ENCODE data around the gene TUFT1. TPM values are rescaled to one million over a fixed set of nuclear protein-coding genes. Genes with fewer than 3 reads are reported as not detected.

TUFT1 gene
- total RNA-seq, 4 donors from 2014 or later, result 83.4 to 121 (median 91.5) TPM

DNA sequence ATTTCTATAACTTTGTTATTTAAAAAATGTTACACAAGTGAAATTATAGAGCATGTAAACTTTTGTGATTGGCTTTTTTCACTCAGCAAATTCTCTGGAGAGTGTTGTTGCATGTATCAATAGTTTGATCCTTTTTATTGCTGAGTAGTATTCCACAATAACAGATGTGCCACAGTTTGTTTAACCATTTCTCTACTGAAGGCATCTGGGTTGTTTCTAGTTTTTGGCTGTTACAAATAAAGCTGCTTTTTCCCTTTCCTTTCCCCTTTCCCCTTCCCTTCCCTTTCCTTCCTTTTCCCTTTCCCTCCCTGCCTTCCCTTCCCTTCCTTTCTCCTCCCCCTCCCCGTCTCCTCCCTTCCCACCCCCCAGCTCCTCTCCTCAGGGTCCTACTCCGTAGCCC lies 15.9 kb downstream of the TUFT1 start:
- 92% methylated on average over 2 of the region's 2 CpGs for WGBS
- TF ChIP-seq POLR2A (IDR thresholded peaks at IDR 0.05) (no peak), EP300 (IDR thresholded peaks at IDR 0.05) (no peak), POLR2AphosphoS5 (IDR thresholded peaks at IDR 0.05) (no peak)
- Histone ChIP-seq H3K4me1 (peaks cover 3% of the 10 kb centered on the region), H3K27me3 (no peaks in the 10 kb centered on the region), H3K27ac (no peak overlapping the region), H3K4me3 (no peak overlapping the region), H3K36me3 (no peaks in the 10 kb centered on the region), H3K9me3 (no peaks in the 10 kb centered on the region)
- no peak for DNase-seq (ENCODE audit: low spot score in 2 of 2)

DNA sequence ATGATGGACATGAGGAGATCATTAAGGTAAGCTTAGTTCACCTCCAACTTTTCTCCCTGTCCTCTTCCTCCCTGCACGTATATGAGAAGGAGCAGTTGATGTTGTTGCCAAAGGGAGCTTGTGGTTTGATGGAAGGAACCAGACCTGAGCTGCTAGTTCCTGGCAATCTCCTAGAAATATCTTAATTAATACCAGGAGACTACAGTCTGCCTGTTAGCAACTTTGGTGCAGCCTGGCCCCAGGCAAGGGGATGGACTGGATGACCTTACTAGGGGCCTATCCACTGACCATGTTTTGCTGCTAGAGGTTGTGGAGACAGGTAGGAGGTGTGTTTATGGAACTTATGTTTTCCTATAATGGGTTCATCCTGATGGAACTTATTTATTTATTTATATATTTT lies 22.6 kb downstream of the TUFT1 start:
- no peaks in the 10 kb centered on the region for H3K36me3 ChIP-seq
- 46% methylated on average over 1 of the region's 1 CpG for WGBS
- H3K27me3 ChIP-seq, result no peaks in the 10 kb centered on the region
- no peak for TF ChIP-seq EP300 (IDR thresholded peaks at IDR 0.05)
- TF ChIP-seq POLR2AphosphoS5 (IDR thresholded peaks at IDR 0.05), result no peak
- no peak for TF ChIP-seq POLR2A (IDR thresholded peaks at IDR 0.05)
- TF ChIP-seq, protein P1, sequence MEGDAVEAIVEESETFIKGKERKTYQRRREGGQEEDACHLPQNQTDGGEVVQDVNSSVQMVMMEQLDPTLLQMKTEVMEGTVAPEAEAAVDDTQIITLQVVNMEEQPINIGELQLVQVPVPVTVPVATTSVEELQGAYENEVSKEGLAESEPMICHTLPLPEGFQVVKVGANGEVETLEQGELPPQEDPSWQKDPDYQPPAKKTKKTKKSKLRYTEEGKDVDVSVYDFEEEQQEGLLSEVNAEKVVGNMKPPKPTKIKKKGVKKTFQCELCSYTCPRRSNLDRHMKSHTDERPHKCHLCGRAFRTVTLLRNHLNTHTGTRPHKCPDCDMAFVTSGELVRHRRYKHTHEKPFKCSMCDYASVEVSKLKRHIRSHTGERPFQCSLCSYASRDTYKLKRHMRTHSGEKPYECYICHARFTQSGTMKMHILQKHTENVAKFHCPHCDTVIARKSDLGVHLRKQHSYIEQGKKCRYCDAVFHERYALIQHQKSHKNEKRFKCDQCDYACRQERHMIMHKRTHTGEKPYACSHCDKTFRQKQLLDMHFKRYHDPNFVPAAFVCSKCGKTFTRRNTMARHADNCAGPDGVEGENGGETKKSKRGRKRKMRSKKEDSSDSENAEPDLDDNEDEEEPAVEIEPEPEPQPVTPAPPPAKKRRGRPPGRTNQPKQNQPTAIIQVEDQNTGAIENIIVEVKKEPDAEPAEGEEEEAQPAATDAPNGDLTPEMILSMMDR (IDR thresholded peaks at IDR 0.05), result no peak
- no peak overlapping the region for H3K4me3 ChIP-seq
- H3K4me1 ChIP-seq, result peaks cover 10% of the 10 kb centered on the region
- no peak for DNase-seq (ENCODE audit: low spot score in 2 of 2)
- no peak overlapping the region for H3K27ac ChIP-seq
- no peaks in the 10 kb centered on the region for H3K9me3 ChIP-seq

DNA sequence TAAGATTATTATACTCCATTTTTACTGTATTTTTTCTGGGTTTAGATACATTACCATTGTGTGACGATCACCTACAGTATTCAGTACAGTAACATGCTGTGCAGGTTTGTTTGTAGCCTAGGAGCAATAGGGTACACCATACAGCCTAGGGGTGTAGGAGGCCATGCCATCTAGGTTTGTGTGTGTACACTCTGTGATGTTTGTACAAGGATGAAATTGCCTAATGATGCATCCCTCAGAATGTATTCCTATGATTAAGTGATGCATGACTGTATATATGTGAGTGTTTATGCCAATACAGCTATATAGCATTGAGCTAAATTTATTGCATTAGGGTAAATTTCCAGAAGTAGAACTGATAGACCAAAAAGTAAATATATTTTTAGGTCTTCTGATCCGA lies 23.3 kb downstream of the TUFT1 start:
- H3K9me3 ChIP-seq, result no peaks in the 10 kb centered on the region
- H3K27ac ChIP-seq, result no peak overlapping the region
- peaks cover 16% of the 10 kb centered on the region for H3K4me1 ChIP-seq
- TF ChIP-seq POLR2A (IDR thresholded peaks at IDR 0.05), result no peak
- no peak for TF ChIP-seq POLR2AphosphoS5 (IDR thresholded peaks at IDR 0.05)
- TF ChIP-seq, protein P1 (IDR thresholded peaks at IDR 0.05), result no peak
- TF ChIP-seq EP300 (IDR thresholded peaks at IDR 0.05), result no peak
- WGBS, result 47% methylated on average over 2 of the region's 2 CpGs
- DNase-seq (ENCODE audit: low spot score in 2 of 2), result no peak
- no peaks in the 10 kb centered on the region for H3K27me3 ChIP-seq
- H3K36me3 ChIP-seq, result peaks cover 3% of the 10 kb centered on the region
- H3K4me3 ChIP-seq, result no peak overlapping the region

DNA sequence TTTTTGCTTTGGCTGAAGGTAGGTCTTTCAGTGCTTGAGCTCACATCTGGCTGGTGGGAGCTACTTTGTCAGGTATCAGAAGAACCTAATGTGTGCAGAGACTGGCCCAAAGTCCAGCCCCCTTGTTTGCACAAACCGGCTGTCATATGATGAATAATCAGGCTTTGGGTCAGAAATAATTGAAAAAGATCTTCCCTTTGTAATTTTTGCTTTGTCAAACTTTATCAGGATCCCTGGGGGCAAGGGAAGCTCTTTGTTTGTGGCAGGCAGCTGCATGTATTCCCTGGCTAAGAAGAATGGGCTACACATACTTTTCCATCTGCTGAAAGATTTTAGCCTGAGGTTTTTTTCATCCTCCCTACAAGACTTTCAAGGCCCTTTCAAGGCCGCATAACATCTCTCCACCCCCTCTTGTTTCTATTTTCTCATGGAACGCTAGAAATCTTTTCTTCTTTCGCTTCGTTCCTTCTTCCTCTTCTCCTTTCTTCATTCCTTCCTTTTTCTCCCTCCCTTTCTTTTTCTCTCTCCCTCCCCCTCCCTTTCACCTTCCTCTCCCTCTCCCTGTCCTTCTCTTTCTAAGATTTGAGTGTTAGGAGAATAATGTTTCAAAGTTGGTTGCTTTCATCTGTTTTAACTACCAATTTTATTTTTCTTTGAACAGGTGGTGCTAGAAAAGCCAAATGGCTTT lies 25.5 kb downstream of the TUFT1 start:
- Histone ChIP-seq H3K27ac (no peak overlapping the region), H3K36me3 (peaks cover 16% of the 10 kb centered on the region), H3K9me3 (no peaks in the 10 kb centered on the region), H3K4me1 (peaks cover 34% of the 10 kb centered on the region), H3K27me3 (no peaks in the 10 kb centered on the region), H3K4me3 (no peak overlapping the region)
- WGBS, result 35% methylated on average over 5 of the region's 5 CpGs
- DNase-seq (ENCODE audit: low spot score in 2 of 2), result no peak
- TF ChIP-seq EP300 (IDR thresholded peaks at IDR 0.05), result no peak
- TF ChIP-seq, protein P1 (IDR thresholded peaks at IDR 0.05), result no peak
- TF ChIP-seq POLR2AphosphoS5 (IDR thresholded peaks at IDR 0.05), result no peak
- TF ChIP-seq POLR2A (IDR thresholded peaks at IDR 0.05), result no peak

DNA sequence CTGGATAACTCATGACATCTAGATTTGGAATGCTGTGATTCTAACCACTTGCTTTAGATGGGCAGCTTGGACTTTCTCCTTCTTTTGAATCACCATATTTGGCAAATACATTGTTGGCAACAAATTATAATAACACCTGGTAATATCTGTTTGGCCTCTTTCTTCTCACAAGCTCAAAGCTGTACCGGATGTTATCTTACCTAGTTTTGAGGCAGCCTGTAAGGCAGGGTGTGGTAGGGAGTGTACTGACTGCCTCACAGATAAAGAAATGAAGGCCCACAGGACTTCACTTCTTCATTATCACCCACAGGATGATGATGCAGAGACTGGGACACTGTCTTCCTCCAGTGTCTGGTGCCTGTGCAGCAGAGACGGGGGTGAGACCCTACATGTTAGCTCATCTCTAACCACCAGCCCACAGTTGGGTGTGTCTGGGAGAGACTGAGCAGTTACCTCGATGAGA lies 28.5 kb downstream of the TUFT1 start:
- Histone ChIP-seq H3K4me1 (peaks cover 44% of the 10 kb centered on the region), H3K9me3 (no peaks in the 10 kb centered on the region), H3K27ac (peak overlapping the region; percentile 57), H3K27me3 (no peaks in the 10 kb centered on the region), H3K4me3 (no peak overlapping the region), H3K36me3 (peaks cover 19% of the 10 kb centered on the region)
- 71% methylated on average over 3 of the region's 3 CpGs for WGBS
- no peak for DNase-seq (ENCODE audit: low spot score in 2 of 2)
- TF ChIP-seq, protein P1 (IDR thresholded peaks at IDR 0.05), result no peak
